ENCODE measurements around the gene CAMTA1.

- TF ChIP-seq, protein P1, sequence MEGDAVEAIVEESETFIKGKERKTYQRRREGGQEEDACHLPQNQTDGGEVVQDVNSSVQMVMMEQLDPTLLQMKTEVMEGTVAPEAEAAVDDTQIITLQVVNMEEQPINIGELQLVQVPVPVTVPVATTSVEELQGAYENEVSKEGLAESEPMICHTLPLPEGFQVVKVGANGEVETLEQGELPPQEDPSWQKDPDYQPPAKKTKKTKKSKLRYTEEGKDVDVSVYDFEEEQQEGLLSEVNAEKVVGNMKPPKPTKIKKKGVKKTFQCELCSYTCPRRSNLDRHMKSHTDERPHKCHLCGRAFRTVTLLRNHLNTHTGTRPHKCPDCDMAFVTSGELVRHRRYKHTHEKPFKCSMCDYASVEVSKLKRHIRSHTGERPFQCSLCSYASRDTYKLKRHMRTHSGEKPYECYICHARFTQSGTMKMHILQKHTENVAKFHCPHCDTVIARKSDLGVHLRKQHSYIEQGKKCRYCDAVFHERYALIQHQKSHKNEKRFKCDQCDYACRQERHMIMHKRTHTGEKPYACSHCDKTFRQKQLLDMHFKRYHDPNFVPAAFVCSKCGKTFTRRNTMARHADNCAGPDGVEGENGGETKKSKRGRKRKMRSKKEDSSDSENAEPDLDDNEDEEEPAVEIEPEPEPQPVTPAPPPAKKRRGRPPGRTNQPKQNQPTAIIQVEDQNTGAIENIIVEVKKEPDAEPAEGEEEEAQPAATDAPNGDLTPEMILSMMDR (IDR thresholded peaks at IDR 0.05; ENCODE audit: low read depth, low read length, missing input control), result no peak
- no peak for TF ChIP-seq FOXA1 (IDR thresholded peaks at IDR 0.05)
- TF ChIP-seq, protein P2, sequence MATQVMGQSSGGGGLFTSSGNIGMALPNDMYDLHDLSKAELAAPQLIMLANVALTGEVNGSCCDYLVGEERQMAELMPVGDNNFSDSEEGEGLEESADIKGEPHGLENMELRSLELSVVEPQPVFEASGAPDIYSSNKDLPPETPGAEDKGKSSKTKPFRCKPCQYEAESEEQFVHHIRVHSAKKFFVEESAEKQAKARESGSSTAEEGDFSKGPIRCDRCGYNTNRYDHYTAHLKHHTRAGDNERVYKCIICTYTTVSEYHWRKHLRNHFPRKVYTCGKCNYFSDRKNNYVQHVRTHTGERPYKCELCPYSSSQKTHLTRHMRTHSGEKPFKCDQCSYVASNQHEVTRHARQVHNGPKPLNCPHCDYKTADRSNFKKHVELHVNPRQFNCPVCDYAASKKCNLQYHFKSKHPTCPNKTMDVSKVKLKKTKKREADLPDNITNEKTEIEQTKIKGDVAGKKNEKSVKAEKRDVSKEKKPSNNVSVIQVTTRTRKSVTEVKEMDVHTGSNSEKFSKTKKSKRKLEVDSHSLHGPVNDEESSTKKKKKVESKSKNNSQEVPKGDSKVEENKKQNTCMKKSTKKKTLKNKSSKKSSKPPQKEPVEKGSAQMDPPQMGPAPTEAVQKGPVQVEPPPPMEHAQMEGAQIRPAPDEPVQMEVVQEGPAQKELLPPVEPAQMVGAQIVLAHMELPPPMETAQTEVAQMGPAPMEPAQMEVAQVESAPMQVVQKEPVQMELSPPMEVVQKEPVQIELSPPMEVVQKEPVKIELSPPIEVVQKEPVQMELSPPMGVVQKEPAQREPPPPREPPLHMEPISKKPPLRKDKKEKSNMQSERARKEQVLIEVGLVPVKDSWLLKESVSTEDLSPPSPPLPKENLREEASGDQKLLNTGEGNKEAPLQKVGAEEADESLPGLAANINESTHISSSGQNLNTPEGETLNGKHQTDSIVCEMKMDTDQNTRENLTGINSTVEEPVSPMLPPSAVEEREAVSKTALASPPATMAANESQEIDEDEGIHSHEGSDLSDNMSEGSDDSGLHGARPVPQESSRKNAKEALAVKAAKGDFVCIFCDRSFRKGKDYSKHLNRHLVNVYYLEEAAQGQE (IDR thresholded peaks at IDR 0.05), result no peak
- TF ChIP-seq JUND (IDR thresholded peaks at IDR 0.05), result no peak
- TF ChIP-seq ZBTB33 (IDR thresholded peaks at IDR 0.05), result no peak
- TF ChIP-seq GABPA (IDR thresholded peaks at IDR 0.05 in 1 of 2, conservative IDR thresholded peaks at IDR 0.05 in 1 of 2), result no peak
Observed at GRCh38 chr1:6906783-6907182, 121.5 kb downstream of the CAMTA1 start.

Data from liver (tissue), 3 donors.